K562 (cell line): ENCODE results near the gene ZNF667. TPM values are rescaled to one million over a fixed set of nuclear protein-coding genes. Genes with fewer than 3 reads are reported as not detected.

Source experiments
- IFI16 ChIP-seq: fragments of 250-450 bp; sonication (Bioruptor Pico); IDR thresholded peaks from 2 replicates; pipeline ENCODE4 v2.1.2; 2022; ENCODE audit warnings: mild to moderate bottlenecking, inconsistent platforms
- NCOA6 ChIP-seq: fragments of 450-650 bp; IDR thresholded peaks from 2 replicates; pipeline ENCODE4 v1.6.1; 2017; ENCODE audit warnings: mild to moderate bottlenecking
- SIX5 ChIP-seq, 2 experiments: IDR thresholded peaks; 2 replicates each; pipeline ENCODE4 v1.6.1; 2011; ENCODE audit warnings: low read length in 2 of 2, borderline replicate concordance in 1 of 2, low read depth in 1 of 2, mild to moderate bottlenecking in 1 of 2, moderate library complexity in 1 of 2; ENCODE audit not compliant: insufficient read depth in 1 of 2
- ZNF431 ChIP-seq: sonication (generic); formaldehyde crosslinking; IDR thresholded peaks from 2 replicates; pipeline ENCODE4 v1.8.0; 2022; ENCODE audit warnings: mild to moderate bottlenecking, missing genetic modification reagents
- polyA plus RNA-seq, 8 experiments: library from polyadenylated mRNA; depleted of rRNA in 4 of 8; stranded (reverse) in 5 of 8; unstranded in 3 of 8; fragments of >200 nt; fragmentation: Nextera tagmentation in 2 of 8; fragmentation: Illumina TruSeq in 1 of 8; extraction: Ambion mirVana in 2 of 8; extraction: Trizol in 1 of 8; gene quantifications; 2 replicates each; pipeline versions ENCODE4 v1.2.1 to v1.2.3, GENCODE V29; 2011 to 2014; ENCODE audit warnings: inconsistent platforms in 1 of 8, missing spikeins in 1 of 8
- total RNA-seq, 7 experiments: library from RNA; depleted of rRNA in 6 of 7; stranded (reverse); fragments of >200 nt in 6 of 7; fragmentation: Illumina TruSeq in 2 of 7; extraction: Trizol in 2 of 7; gene quantifications; 2 replicates each; pipeline versions ENCODE4 v1.2.1 to v1.2.3, GENCODE V29; 2011 to 2021; ENCODE audit warnings: low replicate concordance in 1 of 7
- TF ChIP-seq, protein P1 (sequence below): fragments of 450-650 bp; IDR thresholded peaks from 2 replicates; pipeline ENCODE4 v1.6.1; 2016; ENCODE audit warnings: antibody characterized with exemption
- TF ChIP-seq, protein P2 (sequence below), 2 experiments: fragments of 450-650 bp; IDR thresholded peaks; 2 replicates each; pipeline ENCODE4 v1.6.1; 2016
- TF ChIP-seq, protein P3 (sequence below): sonication (generic); formaldehyde crosslinking; IDR thresholded peaks from 2 replicates; pipeline ENCODE4 v1.8.1; 2023; ENCODE audit warnings: missing genetic modification reagents, mild to moderate bottlenecking, borderline replicate concordance
- TF ChIP-seq, protein P4 (sequence below), 3 experiments: fragments of 200-800 bp in 1 of 3; fragments of 250-450 bp in 1 of 3; fragments of 450-650 bp in 1 of 3; sonication (Bioruptor Pico) in 1 of 3; sonication (Bioruptor generic) in 1 of 3; formaldehyde crosslinking in 1 of 3; IDR thresholded peaks; 2 replicates each; pipeline versions ENCODE4 v1.6.1 to v1.8.0; 2016 to 2022; ENCODE audit warnings: mild to moderate bottlenecking in 2 of 3, missing genetic modification characterization in 2 of 3, missing compliant biosample characterization in 1 of 3, moderate library complexity in 1 of 3
- TF ChIP-seq, protein P5 (sequence below): fragments of 250-450 bp; sonication (Bioruptor Pico); IDR thresholded peaks from 2 replicates; pipeline ENCODE4 v1.4.0; 2020; ENCODE audit warnings: mild to moderate bottlenecking, moderate library complexity

Gene ZNF667
- total and polyA plus RNA-seq, 9 of the 15 experiments (the other 6 are each of a cell fraction or from before 2014, with no cell fraction given), result not detected

DNA sequence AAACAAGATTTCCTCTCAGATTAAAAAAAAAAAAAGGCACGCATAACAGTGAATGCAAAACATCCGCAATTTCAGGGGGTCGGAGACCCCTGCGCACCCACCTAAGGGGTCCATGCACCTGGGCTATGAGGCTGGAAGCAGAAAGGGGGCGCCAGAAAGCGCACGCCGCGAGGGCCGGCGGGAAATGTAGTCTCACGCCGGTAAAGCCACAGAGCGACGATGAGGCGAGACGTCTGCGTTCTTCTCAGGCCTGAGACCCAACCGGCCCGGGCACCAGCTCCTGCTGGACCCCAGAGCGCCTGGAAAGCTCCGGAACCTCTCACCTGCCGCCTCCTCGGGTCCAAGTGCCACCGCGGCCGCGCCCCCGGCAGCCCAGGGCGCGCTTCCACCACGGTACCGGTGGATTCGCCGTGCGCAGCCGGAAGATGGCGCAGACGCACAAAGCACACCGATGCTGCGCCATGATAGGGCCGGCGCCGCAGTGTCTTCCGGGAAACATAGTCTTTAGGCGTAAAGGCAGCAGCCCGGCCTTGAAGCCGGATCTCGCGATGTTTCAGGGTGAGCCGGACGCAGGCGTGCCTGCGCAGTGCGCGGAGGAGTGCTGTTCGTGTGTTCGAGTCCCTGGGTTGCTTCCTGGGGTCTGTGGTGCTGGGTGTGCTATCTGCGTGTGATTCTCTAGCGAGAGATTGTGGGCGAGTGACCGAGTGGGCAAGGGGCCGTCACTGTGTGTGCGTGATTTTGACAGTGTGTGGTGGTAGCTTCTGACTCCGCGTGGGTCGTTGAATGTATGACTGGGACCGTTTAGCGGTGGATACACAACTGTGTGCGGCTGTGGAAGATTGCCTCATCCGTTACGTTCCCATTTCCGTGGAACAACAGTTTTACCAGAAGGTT, 83.8 kb downstream of the ZNF667 start, which contains the start of gene ZNF582 (continued):
- TF ChIP-seq, protein P1, sequence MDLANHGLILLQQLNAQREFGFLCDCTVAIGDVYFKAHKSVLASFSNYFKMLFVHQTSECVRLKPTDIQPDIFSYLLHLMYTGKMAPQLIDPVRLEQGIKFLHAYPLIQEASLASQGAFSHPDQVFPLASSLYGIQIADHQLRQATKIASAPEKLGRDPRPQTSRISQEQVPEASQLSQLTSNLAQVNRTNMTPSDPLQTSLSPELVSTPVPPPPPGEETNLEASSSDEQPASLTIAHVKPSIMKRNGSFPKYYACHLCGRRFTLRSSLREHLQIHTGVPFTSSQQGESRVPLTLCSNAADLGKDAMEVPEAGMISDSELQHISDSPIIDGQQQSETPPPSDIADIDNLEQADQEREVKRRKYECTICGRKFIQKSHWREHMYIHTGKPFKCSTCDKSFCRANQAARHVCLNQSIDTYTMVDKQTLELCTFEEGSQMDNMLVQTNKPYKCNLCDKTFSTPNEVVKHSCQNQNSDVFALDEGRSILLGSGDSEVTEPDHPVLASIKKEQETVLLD, result peak; percentile 93
- TF ChIP-seq, protein P2, sequence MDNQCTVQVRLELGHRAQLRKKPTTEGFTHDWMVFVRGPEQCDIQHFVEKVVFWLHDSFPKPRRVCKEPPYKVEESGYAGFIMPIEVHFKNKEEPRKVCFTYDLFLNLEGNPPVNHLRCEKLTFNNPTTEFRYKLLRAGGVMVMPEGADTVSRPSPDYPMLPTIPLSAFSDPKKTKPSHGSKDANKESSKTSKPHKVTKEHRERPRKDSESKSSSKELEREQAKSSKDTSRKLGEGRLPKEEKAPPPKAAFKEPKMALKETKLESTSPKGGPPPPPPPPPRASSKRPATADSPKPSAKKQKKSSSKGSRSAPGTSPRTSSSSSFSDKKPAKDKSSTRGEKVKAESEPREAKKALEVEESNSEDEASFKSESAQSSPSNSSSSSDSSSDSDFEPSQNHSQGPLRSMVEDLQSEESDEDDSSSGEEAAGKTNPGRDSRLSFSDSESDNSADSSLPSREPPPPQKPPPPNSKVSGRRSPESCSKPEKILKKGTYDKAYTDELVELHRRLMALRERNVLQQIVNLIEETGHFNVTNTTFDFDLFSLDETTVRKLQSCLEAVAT (IDR thresholded peaks at IDR 0.05), result peak in 1 of 2 experiments; percentile 92; a peak in 2 of 4 replicates
- TF ChIP-seq, protein P3, sequence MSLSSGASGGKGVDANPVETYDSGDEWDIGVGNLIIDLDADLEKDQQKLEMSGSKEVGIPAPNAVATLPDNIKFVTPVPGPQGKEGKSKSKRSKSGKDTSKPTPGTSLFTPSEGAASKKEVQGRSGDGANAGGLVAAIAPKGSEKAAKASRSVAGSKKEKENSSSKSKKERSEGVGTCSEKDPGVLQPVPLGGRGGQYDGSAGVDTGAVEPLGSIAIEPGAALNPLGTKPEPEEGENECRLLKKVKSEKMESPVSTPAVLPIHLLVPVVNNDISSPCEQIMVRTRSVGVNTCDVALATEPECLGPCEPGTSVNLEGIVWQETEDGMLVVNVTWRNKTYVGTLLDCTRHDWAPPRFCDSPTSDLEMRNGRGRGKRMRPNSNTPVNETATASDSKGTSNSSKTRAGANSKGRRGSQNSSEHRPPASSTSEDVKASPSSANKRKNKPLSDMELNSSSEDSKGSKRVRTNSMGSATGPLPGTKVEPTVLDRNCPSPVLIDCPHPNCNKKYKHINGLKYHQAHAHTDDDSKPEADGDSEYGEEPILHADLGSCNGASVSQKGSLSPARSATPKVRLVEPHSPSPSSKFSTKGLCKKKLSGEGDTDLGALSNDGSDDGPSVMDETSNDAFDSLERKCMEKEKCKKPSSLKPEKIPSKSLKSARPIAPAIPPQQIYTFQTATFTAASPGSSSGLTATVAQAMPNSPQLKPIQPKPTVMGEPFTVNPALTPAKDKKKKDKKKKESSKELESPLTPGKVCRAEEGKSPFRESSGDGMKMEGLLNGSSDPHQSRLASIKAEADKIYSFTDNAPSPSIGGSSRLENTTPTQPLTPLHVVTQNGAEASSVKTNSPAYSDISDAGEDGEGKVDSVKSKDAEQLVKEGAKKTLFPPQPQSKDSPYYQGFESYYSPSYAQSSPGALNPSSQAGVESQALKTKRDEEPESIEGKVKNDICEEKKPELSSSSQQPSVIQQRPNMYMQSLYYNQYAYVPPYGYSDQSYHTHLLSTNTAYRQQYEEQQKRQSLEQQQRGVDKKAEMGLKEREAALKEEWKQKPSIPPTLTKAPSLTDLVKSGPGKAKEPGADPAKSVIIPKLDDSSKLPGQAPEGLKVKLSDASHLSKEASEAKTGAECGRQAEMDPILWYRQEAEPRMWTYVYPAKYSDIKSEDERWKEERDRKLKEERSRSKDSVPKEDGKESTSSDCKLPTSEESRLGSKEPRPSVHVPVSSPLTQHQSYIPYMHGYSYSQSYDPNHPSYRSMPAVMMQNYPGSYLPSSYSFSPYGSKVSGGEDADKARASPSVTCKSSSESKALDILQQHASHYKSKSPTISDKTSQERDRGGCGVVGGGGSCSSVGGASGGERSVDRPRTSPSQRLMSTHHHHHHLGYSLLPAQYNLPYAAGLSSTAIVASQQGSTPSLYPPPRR (CRISPR knock-in tag), result no peak
- TF ChIP-seq SIX5 (IDR thresholded peaks at IDR 0.05; ENCODE audit: borderline replicate concordance in 1 of 2, insufficient read depth in 1 of 2, low read depth in 1 of 2, low read length in 2 of 2), result peak; percentile 82 to 84
- TF ChIP-seq NCOA6, result peak; percentile 67; the same call in 1 of the 2 replicates
- TF ChIP-seq ZNF431, result no peak
- no peak for TF ChIP-seq IFI16 (CRISPR knock-in tag)
- TF ChIP-seq, protein P4, sequence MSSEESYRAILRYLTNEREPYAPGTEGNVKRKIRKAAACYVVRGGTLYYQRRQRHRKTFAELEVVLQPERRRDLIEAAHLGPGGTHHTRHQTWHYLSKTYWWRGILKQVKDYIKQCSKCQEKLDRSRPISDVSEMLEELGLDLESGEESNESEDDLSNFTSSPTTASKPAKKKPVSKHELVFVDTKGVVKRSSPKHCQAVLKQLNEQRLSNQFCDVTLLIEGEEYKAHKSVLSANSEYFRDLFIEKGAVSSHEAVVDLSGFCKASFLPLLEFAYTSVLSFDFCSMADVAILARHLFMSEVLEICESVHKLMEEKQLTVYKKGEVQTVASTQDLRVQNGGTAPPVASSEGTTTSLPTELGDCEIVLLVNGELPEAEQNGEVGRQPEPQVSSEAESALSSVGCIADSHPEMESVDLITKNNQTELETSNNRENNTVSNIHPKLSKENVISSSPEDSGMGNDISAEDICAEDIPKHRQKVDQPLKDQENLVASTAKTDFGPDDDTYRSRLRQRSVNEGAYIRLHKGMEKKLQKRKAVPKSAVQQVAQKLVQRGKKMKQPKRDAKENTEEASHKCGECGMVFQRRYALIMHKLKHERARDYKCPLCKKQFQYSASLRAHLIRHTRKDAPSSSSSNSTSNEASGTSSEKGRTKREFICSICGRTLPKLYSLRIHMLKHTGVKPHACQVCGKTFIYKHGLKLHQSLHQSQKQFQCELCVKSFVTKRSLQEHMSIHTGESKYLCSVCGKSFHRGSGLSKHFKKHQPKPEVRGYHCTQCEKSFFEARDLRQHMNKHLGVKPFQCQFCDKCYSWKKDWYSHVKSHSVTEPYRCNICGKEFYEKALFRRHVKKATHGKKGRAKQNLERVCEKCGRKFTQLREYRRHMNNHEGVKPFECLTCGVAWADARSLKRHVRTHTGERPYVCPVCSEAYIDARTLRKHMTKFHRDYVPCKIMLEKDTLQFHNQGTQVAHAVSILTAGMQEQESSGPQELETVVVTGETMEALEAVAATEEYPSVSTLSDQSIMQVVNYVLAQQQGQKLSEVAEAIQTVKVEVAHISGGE (CRISPR knock-in tag; IDR thresholded peaks at IDR 0.05), result peak in 2 of 3 experiments; percentile 52 to 95; a peak in 4 of 6 replicates
- TF ChIP-seq, protein P5, sequence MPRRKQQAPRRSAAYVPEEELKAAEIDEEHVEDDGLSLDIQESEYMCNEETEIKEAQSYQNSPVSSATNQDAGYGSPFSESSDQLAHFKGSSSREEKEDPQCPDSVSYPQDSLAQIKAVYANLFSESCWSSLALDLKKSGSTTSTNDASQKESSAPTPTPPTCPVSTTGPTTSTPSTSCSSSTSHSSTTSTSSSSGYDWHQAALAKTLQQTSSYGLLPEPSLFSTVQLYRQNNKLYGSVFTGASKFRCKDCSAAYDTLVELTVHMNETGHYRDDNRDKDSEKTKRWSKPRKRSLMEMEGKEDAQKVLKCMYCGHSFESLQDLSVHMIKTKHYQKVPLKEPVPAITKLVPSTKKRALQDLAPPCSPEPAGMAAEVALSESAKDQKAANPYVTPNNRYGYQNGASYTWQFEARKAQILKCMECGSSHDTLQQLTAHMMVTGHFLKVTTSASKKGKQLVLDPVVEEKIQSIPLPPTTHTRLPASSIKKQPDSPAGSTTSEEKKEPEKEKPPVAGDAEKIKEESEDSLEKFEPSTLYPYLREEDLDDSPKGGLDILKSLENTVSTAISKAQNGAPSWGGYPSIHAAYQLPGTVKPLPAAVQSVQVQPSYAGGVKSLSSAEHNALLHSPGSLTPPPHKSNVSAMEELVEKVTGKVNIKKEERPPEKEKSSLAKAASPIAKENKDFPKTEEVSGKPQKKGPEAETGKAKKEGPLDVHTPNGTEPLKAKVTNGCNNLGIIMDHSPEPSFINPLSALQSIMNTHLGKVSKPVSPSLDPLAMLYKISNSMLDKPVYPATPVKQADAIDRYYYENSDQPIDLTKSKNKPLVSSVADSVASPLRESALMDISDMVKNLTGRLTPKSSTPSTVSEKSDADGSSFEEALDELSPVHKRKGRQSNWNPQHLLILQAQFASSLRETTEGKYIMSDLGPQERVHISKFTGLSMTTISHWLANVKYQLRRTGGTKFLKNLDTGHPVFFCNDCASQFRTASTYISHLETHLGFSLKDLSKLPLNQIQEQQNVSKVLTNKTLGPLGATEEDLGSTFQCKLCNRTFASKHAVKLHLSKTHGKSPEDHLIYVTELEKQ (CRISPR knock-in tag), result no peak
